HepG2 (cell line): ENCODE measurements around the gene SYNGR4. TPM values are rescaled to one million over a fixed set of nuclear protein-coding genes. Genes with fewer than 3 reads are reported as not detected.

Experiments
- ATAC-seq: fragments of 200-7000 bp; cut with Tn5 transposase; 3 replicates; pipeline ENCODE4 v1.9.1; 2020; ENCODE audit warnings: mild to moderate bottlenecking, moderate library complexity
- BruUV-seq: library from RNA; stranded (reverse); fragments of 400-500 nt; replicated peaks from 2 replicates; lab custom pipeline; 2021; lab: Mats Ljungman, UMichigan
- CTCF ChIA-PET: fragments of 300-600 bp; formaldehyde crosslinking; extraction: SDS; loops from one replicate; lab custom pipeline; 2021; ENCODE audit warnings: low total read pairs, inconsistent platforms, low intra/inter-chr PET ratio; lab: Yijun Ruan, JAX
- POLR2A ChIA-PET: fragments of 350-600 bp; sonication (Branson Sonifier 250); formaldehyde crosslinking; loops from one replicate; lab custom pipeline; 2020; ENCODE audit warnings: antibody characterized with exemption, inconsistent platforms; lab: Yijun Ruan, JAX
- DNase-seq: peaks from one replicate; pipeline ENCODE4 v3.0.0-alpha.2; 2015; ENCODE audit warnings: low spot score
- FAIRE-seq: peaks from 3 replicates; lab custom pipeline; 2011; peaks lifted over from hg19 to GRCh38; lab: Jason Lieb, UNC
- H2AFZ ChIP-seq: one replicate; pipeline ENCODE4 v1.6.1; 2011; ENCODE audit warnings: low read length, inconsistent platforms
- H3K27ac ChIP-seq: fragments of 300-600 bp; 3 replicates; pipeline ENCODE4 v1.8.0; 2011; ENCODE audit warnings: mixed run types, mild to moderate bottlenecking, mixed read lengths, low read length, inconsistent platforms; ENCODE audit not compliant: insufficient read depth; ENCODE audit errors: extremely low read length
- H3K27me3 ChIP-seq, 2 experiments: fragments of 200-600 bp in 1 of 2; 2 replicates in 1 of 2; 3 replicates in 1 of 2; pipeline versions ENCODE4 v1.6.0 to v1.8.0; 2011; ENCODE audit warnings: low read length in 2 of 2, mild to moderate bottlenecking in 2 of 2, moderate library complexity in 2 of 2, inconsistent platforms in 1 of 2; ENCODE audit not compliant: insufficient read depth in 2 of 2, control insufficient read depth in 1 of 2
- H3K36me3 ChIP-seq, 2 experiments: fragments of 200-600 bp in 1 of 2; replicated peaks in 1 of 2; 2 replicates in 1 of 2; 3 replicates in 1 of 2; pipeline versions ENCODE4 v1.5.1 to v1.8.0; 2011; ENCODE audit warnings: low read length in 2 of 2, inconsistent platforms in 1 of 2; ENCODE audit not compliant: insufficient read depth in 2 of 2, control insufficient read depth in 1 of 2
- H3K4me1 ChIP-seq: 2 replicates; pipeline ENCODE4 v1.5.1; 2012; ENCODE audit warnings: low read length, inconsistent platforms; ENCODE audit not compliant: insufficient read depth
- H3K4me2 ChIP-seq: 2 replicates; pipeline ENCODE4 v1.6.0; 2011; ENCODE audit warnings: low read depth, low read length, inconsistent platforms
- H3K4me3 ChIP-seq, 3 experiments: fragments of 200-600 bp in 1 of 3; sonication (generic), shearing (Covaris generic) in 1 of 3; replicated peaks in 1 of 3; 2 replicates each; pipeline ENCODE4 v1.5.1; 2011 to 2016; ENCODE audit warnings: low read length in 3 of 3, inconsistent platforms in 2 of 3, low read depth in 2 of 3, mild to moderate bottlenecking in 2 of 3, control low read depth in 1 of 3, mixed read lengths in 1 of 3; ENCODE audit not compliant: insufficient read depth in 1 of 3
- H3K79me2 ChIP-seq: one replicate; pipeline ENCODE4 v1.6.1; 2011; ENCODE audit warnings: low read length, inconsistent platforms; ENCODE audit not compliant: insufficient read depth
- H3K9ac ChIP-seq: 2 replicates; pipeline ENCODE4 v1.6.0; 2011; ENCODE audit warnings: mild to moderate bottlenecking, low read depth, low read length, inconsistent platforms; ENCODE audit not compliant: insufficient read depth
- H3K9me3 ChIP-seq: 2 replicates; pipeline ENCODE4 v1.5.1; 2012; ENCODE audit warnings: mild to moderate bottlenecking, low read length
- H4K20me1 ChIP-seq: 2 replicates; pipeline ENCODE4 v1.6.0; 2011; ENCODE audit warnings: inconsistent platforms, mild to moderate bottlenecking, low read length, moderate library complexity; ENCODE audit not compliant: insufficient read depth
- CTCF ChIP-seq: sonication (generic); formaldehyde crosslinking; IDR thresholded peaks from 2 replicates; pipeline ENCODE4 v1.5.0; 2020; ENCODE audit warnings: mild to moderate bottlenecking, missing genetic modification reagents, moderate library complexity
- POLR2AphosphoS5 ChIP-seq: IDR thresholded peaks from 2 replicates; pipeline ENCODE4 v1.6.1; 2012; ENCODE audit warnings: low read depth, low read length
- RBM22 ChIP-seq: fragments of 200-400 bp; formaldehyde crosslinking; optimal IDR thresholded peaks from 2 replicates; pipeline ENCODE3; 2017; ENCODE audit warnings: mild to moderate bottlenecking, low read length, moderate library complexity
- SMC3 ChIP-seq: IDR thresholded peaks from 2 replicates; pipeline ENCODE4 v1.6.1; 2011; ENCODE audit warnings: low read length, improper control_type of control experiment
- ZNF382 ChIP-seq: sonication (generic); formaldehyde crosslinking; IDR thresholded peaks from 2 replicates; pipeline ENCODE4 v1.5.0; 2020; ENCODE audit warnings: missing genetic modification reagents, mild to moderate bottlenecking, borderline replicate concordance
- ZNF616 ChIP-seq: sonication (generic); formaldehyde crosslinking; IDR thresholded peaks from 2 replicates; pipeline ENCODE4 v1.5.0; 2020; ENCODE audit warnings: low read depth, mild to moderate bottlenecking, missing genetic modification reagents
- WGBS: methylation state at CpG from one replicate; pipeline ENCODE4 v1.1.6; 2017; ENCODE audit warnings: low lambda C conversion rate; 5-methylcytosine and 5-hydroxymethylcytosine counted together
- in situ Hi-C: cut with HindIII; loops from 2 replicates; pipeline ENCODE4 v1.10.0; 2017; ENCODE audit warnings: low pct_unique_long_range_greater_than_20kb; ENCODE audit not compliant: extremely low pct_ligation_motif_present
- intact Hi-C: fragments of 100-400 bp; cut with micrococcal nuclease; formaldehyde crosslinking; loops from one replicate; pipeline ENCODE4 v1.10.0; 2022; ENCODE audit not compliant: unreplicated experiment
- polyA plus RNA-seq, 8 experiments: library from polyadenylated mRNA; depleted of rRNA in 3 of 8; stranded (reverse) in 7 of 8; unstranded in 1 of 8; fragments of >200 nt; fragmentation: Illumina TruSeq in 4 of 8; extraction: Trizol in 4 of 8; gene quantifications; 2 replicates each; pipeline versions ENCODE4 v1.2.1 to v1.2.3, GENCODE V29; 2011 to 2016; ENCODE audit warnings: low read depth in 4 of 8, missing spikeins in 1 of 8, mixed read lengths in 1 of 8; ENCODE audit not compliant: insufficient read depth in 1 of 8
- total RNA-seq, 5 experiments: library from RNA; depleted of rRNA; stranded (reverse); fragments of >200 nt; fragmentation: Illumina TruSeq; extraction: Trizol; gene quantifications; 2 replicates each; pipeline ENCODE4 v1.2.3, GENCODE V29; 2016; ENCODE audit warnings: low read depth in 1 of 5

The SYNGR4 gene
- total and polyA plus RNA-seq, 2 of the 13 experiments (the other 11 are each of a cell fraction or from before 2014, with no cell fraction given), result not detected

GRCh38 chr19:48381178-48381950 is 17.2 kb downstream of the SYNGR4 start:
- Histone ChIP-seq H3K4me3 (no peak overlapping the region), H3K36me3 (peaks cover 20 to 28% of the 10 kb centered on the region in 2 experiments), H4K20me1 (no peaks in the 10 kb centered on the region), H3K79me2 (no peaks in the 10 kb centered on the region)
- FAIRE-seq, result no peak
- no peak for DNase-seq
- in situ Hi-C loops, result no loop called here
- POLR2A ChIA-PET, result no interaction called here
- TF ChIP-seq ZNF616 (no peak), RBM22 (peak; percentile 50), POLR2AphosphoS5 (peak; percentile 20; the same call in 1 of the 2 replicates), SMC3 (peak; percentile 18; the same call in 1 of the 2 replicates), CTCF (CRISPR knock-in tag) (peak; percentile 20), ZNF382 (CRISPR knock-in tag) (no peak)
- TF ChIP-seq, all 625 proteins: peak for 4
- CTCF ChIA-PET, result interaction anchor here (0.7 to 0.9 kb wide), 2 partner anchors 30 kb away, joined by 3 read pairs; no protein-coding TSS in a partner anchor
- BruUV-seq, result no TSS peak
- Histone ChIP-seq H3K4me1 (no peaks in the 10 kb centered on the region), H3K27ac (no peak overlapping the region), H3K9ac (no peak overlapping the region), H2AFZ (no peak overlapping the region), H3K27me3 (no peaks in the 10 kb centered on the region), H3K4me2 (no peak overlapping the region), H3K9me3 (no peaks in the 10 kb centered on the region)
- peak; percentile 50 for ATAC-seq
- WGBS, result 84% methylated on average over 11 of the region's 11 CpGs
- intact Hi-C loops, result no loop called here
